Activated CD8-positive, alpha-beta T cell treated with anti-CD3 and anti-CD28 coated beads for 36 hours (primary cell): Measurements from ENCODE around the gene FGD1. TPM values are rescaled to one million over a fixed set of nuclear protein-coding genes. Genes with fewer than 3 reads are reported as not detected.

Source experiments
- ATAC-seq: fragments of 200-7000 bp; cut with Tn5 transposase; one replicate; pipeline ENCODE4 v1.10.0; 2021; ENCODE audit warnings: mild to moderate bottlenecking, moderate library complexity
- CTCF ChIA-PET: fragments of 350-600 bp; sonication (Branson Sonifier 250); formaldehyde crosslinking; loops from one replicate; lab custom pipeline; 2021; ENCODE audit warnings: antibody characterized with exemption; lab: Charles Lee
- POLR2A ChIA-PET: fragments of 350-600 bp; sonication (Branson Sonifier 250); formaldehyde crosslinking; loops from one replicate; lab custom pipeline; 2021; ENCODE audit warnings: antibody characterized with exemption; lab: Charles Lee
- DNase-seq: peaks from one replicate; pipeline ENCODE4 v3.0.0-alpha.2; 2020
- H3K27ac Mint-ChIP-seq: one replicate; pipeline ENCODE4 v1.8.0; 2021; ENCODE audit warnings: mild to moderate bottlenecking, mixed read lengths
- H3K27me3 Mint-ChIP-seq: one replicate; pipeline ENCODE4 v1.8.0; 2021; ENCODE audit warnings: mixed read lengths
- H3K36me3 Mint-ChIP-seq: one replicate; pipeline ENCODE4 v1.8.0; 2021; ENCODE audit warnings: low read depth, mixed read lengths
- H3K4me1 Mint-ChIP-seq: one replicate; pipeline ENCODE4 v1.8.0; 2021; ENCODE audit warnings: low read depth, mixed read lengths
- H3K4me3 Mint-ChIP-seq: one replicate; pipeline ENCODE4 v1.8.0; 2021; ENCODE audit warnings: mild to moderate bottlenecking, moderate library complexity, mixed read lengths
- H3K9me3 Mint-ChIP-seq: one replicate; pipeline ENCODE4 v1.8.0; 2021; ENCODE audit warnings: mixed read lengths
- intact Hi-C: fragments of 100-400 bp; cut with micrococcal nuclease; formaldehyde crosslinking; loops from one replicate; pipeline ENCODE4 v1.10.0; 2022
- total RNA-seq, 2 experiments: library from RNA; stranded (reverse); gene quantifications; one replicate each; pipeline ENCODE4 v1.2.3, GENCODE V29; 2021
- TF ChIP-seq, protein P1 (sequence below): fragments of 200-600 bp; IDR thresholded peaks from one replicate; pipeline ENCODE4 v1.8.0; 2022; ENCODE audit warnings: antibody characterized with exemption, mild to moderate bottlenecking

The FGD1 gene
- total RNA-seq, 2 experiments from 2014 or later: 0.07 TPM

DNA sequence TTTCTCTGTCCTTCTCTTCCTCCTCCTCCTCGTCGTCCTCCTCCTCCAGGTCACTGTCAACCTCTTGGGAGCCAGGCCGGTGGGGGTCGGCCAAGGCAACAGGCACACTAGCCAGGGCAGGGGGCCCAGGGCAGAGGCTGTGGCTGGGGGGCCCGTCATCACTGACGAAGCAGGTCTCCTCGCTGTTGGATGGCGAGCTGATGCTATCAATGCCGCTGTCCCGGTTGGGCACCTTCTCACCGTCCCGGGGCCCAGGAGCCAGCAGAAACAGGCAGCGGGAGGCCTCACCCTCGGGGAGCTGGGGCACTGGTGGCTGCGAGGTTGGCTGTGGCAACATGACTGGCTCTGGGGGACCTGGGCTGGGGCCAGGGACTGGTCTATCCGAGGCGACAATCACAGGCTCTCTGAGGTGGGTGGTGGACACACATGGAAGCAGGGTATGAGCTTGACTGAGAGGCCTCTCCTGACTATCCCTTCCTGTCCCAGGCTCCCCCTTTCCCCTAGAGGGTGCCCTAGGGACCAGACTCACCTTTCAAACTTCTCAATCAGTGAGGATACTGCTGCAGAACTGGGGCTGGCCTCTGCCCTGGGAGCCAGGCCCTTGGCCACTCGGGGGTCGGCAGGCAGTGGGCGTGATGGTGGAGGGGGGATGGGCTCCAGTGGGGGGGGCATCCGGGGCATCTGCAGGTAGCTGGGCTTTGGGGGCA lies 25.8 kb downstream of the FGD1 start:
- no peaks in the 10 kb centered on the region for H3K36me3 Mint-ChIP-seq
- ATAC-seq: no peak
- TF ChIP-seq, protein P1, sequence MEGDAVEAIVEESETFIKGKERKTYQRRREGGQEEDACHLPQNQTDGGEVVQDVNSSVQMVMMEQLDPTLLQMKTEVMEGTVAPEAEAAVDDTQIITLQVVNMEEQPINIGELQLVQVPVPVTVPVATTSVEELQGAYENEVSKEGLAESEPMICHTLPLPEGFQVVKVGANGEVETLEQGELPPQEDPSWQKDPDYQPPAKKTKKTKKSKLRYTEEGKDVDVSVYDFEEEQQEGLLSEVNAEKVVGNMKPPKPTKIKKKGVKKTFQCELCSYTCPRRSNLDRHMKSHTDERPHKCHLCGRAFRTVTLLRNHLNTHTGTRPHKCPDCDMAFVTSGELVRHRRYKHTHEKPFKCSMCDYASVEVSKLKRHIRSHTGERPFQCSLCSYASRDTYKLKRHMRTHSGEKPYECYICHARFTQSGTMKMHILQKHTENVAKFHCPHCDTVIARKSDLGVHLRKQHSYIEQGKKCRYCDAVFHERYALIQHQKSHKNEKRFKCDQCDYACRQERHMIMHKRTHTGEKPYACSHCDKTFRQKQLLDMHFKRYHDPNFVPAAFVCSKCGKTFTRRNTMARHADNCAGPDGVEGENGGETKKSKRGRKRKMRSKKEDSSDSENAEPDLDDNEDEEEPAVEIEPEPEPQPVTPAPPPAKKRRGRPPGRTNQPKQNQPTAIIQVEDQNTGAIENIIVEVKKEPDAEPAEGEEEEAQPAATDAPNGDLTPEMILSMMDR: no peak
- no peak for DNase-seq
- no peak overlapping the region for H3K4me3 Mint-ChIP-seq
- ChIA-PET CTCF (no interaction called here), POLR2A (no interaction called here)
- H3K9me3 Mint-ChIP-seq: no peaks in the 10 kb centered on the region
- no peaks in the 10 kb centered on the region for H3K4me1 Mint-ChIP-seq
- intact Hi-C loops: no loop called here
- no peaks in the 10 kb centered on the region for H3K27me3 Mint-ChIP-seq
- no peak overlapping the region for H3K27ac Mint-ChIP-seq

DNA sequence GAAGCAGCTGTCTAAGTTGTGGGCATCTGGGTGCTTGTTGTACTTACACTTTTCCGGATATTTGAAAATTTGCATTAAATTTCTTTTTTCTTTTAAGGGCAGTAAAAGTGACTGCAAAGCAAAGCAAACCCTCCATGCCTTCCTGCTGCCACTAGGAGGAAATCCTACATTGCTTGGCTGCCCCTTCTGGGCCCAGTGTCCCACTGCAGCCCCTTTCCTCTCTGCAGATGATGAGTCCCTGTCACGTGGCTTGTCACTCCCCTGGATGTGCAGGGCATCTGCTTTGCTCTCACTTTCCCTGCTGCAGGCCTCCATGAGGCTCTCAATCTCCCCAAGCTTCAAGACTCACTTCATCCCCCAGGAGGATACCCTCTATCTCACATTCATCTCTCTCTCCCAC lies 43.1 kb downstream of the FGD1 start:
- no peaks in the 10 kb centered on the region for H3K9me3 Mint-ChIP-seq
- no peaks in the 10 kb centered on the region for H3K4me1 Mint-ChIP-seq
- DNase-seq (peak; percentile 4), ATAC-seq (peak; percentile 30)
- no peaks in the 10 kb centered on the region for H3K27me3 Mint-ChIP-seq
- no peaks in the 10 kb centered on the region for H3K36me3 Mint-ChIP-seq
- CTCF ChIA-PET: no interaction called here
- TF ChIP-seq, protein P1: no peak
- intact Hi-C loops: no loop called here
- H3K4me3 Mint-ChIP-seq: no peak overlapping the region
- POLR2A ChIA-PET: no interaction called here
- H3K27ac Mint-ChIP-seq: no peak overlapping the region

DNA sequence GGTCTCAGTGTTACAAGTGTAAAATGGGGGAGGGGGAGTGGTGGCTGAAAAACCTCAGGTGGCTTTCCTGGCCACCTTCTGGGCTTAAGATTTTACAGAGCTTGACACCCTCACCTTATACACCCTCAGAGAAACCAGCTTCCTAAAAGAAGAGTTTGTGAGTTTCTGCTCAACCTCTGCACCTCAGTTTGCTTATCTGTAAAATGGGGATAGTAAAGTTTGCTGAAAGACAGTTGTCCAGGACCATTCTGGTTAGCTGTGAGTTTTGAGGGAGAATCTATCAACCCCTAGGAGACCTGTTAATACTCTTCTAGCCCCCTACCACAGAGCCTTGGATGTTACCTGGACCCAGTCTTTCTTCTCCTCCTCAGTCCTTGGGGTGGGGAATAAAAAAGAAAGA lies 46.1 kb downstream of the FGD1 start:
- CTCF ChIA-PET: no interaction called here
- no peak overlapping the region for H3K27ac Mint-ChIP-seq
- DNase-seq (no peak), ATAC-seq (no peak)
- H3K9me3 Mint-ChIP-seq: no peaks in the 10 kb centered on the region
- no peaks in the 10 kb centered on the region for H3K4me1 Mint-ChIP-seq
- peaks cover 3% of the 10 kb centered on the region for H3K36me3 Mint-ChIP-seq
- POLR2A ChIA-PET: no interaction called here
- no peaks in the 10 kb centered on the region for H3K27me3 Mint-ChIP-seq
- intact Hi-C loops: no loop called here
- TF ChIP-seq, protein P1: no peak
- no peak overlapping the region for H3K4me3 Mint-ChIP-seq

DNA sequence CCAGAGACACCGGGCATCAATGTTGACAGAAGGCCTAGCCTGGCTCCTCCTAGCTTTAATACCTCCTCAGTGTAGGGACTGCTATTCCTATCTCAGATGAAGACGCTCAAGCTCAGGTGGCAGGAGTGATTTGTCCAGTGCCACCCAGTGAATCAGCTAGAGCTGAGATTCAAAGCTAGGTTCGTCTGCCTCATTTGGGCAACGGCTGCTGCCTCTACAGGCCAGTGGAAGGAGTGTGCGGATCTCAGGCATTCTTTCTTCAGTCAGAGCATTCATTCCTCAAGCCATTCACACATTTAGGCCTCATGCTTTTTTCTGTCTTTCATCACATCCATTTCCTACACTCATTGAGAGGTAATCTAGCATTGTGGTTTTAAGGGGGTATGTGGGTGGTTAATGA lies 48.6 kb downstream of the FGD1 start:
- intact Hi-C loops: no loop called here
- DNase-seq (no peak), ATAC-seq (no peak)
- TF ChIP-seq, protein P1: no peak
- ChIA-PET POLR2A (no interaction called here), CTCF (no interaction called here)
- Mint-ChIP-seq H3K27ac (no peak overlapping the region), H3K4me1 (peaks cover 11% of the 10 kb centered on the region), H3K27me3 (no peaks in the 10 kb centered on the region), H3K4me3 (no peak overlapping the region), H3K36me3 (peaks cover 17% of the 10 kb centered on the region), H3K9me3 (no peaks in the 10 kb centered on the region)

DNA sequence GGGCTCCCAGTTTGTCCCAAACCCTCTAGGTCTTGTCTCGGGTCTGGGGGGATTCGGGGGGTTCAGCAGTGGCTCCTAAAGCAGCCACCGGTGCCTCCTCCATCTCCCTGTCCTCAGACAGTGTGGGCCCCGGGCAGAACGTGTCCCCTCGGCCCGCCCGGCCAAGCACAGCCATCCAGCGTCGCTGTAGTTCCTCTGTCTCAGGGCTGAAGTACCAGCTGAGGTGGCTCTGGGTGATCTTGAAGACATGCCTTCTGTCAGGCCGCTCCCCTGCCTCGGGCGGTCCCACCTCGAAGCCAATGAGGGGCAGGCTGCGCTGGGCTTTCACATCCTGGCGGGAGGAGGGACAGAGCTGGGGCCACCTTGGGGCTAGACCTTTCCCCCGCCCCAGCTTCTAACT lies 50.0 kb downstream of the FGD1 start:
- H3K4me3 Mint-ChIP-seq: no peak overlapping the region
- intact Hi-C loops: no loop called here
- H3K9me3 Mint-ChIP-seq: no peaks in the 10 kb centered on the region
- no peak overlapping the region for H3K27ac Mint-ChIP-seq
- DNase-seq (no peak), ATAC-seq (no peak)
- POLR2A ChIA-PET: no interaction called here
- CTCF ChIA-PET: no interaction called here
- no peaks in the 10 kb centered on the region for H3K27me3 Mint-ChIP-seq
- H3K4me1 Mint-ChIP-seq: peaks cover 24% of the 10 kb centered on the region
- TF ChIP-seq, protein P1: no peak
- H3K36me3 Mint-ChIP-seq: peaks cover 22% of the 10 kb centered on the region
